22Rv1 (cell line): ENCODE measurements around the gene STRBP.

Experiments used
- ZFX ChIP-seq: fragments of 450-650 bp; IDR thresholded peaks from 2 replicates; pipeline ENCODE4 v1.6.1; 2017; ENCODE audit warnings: antibody characterized with exemption, borderline replicate concordance
- TF ChIP-seq, protein P1 (sequence below): fragments of 450-650 bp; IDR thresholded peaks from 2 replicates; pipeline ENCODE4 v1.5.1; 2017; ENCODE audit warnings: mild to moderate bottlenecking

DNA sequence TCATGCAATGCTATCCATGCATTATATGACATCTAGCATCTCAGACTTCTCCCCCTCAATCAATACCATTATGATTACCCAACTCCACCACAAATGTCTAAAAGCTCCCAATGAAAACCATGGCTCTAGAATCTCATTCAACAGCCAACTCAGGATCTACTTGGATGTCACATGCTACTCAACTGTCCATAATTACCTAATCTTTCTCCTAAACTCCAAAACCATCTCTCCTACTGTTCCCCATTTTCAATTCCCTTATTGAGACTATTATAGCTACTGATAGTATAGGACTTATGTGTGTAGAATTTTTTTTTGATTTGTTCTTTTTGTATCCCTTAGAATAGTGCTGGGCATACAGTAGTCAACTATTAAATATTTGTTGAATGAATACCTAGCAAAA, 8.2 kb upstream of the STRBP start:
- TF ChIP-seq, protein P1, sequence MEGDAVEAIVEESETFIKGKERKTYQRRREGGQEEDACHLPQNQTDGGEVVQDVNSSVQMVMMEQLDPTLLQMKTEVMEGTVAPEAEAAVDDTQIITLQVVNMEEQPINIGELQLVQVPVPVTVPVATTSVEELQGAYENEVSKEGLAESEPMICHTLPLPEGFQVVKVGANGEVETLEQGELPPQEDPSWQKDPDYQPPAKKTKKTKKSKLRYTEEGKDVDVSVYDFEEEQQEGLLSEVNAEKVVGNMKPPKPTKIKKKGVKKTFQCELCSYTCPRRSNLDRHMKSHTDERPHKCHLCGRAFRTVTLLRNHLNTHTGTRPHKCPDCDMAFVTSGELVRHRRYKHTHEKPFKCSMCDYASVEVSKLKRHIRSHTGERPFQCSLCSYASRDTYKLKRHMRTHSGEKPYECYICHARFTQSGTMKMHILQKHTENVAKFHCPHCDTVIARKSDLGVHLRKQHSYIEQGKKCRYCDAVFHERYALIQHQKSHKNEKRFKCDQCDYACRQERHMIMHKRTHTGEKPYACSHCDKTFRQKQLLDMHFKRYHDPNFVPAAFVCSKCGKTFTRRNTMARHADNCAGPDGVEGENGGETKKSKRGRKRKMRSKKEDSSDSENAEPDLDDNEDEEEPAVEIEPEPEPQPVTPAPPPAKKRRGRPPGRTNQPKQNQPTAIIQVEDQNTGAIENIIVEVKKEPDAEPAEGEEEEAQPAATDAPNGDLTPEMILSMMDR: no peak
- no peak for TF ChIP-seq ZFX
